Ishikawa (cell line): Measurements from ENCODE around the gene CLPX.

Source experiments
- CEBPB ChIP-seq: IDR thresholded peaks from 2 replicates; pipeline ENCODE4 v1.6.1; 2012
- CREB1 ChIP-seq: IDR thresholded peaks from 2 replicates; pipeline ENCODE4 v1.6.1; 2012; ENCODE audit warnings: low read depth
- EGR1 ChIP-seq: IDR thresholded peaks from 2 replicates; pipeline ENCODE4 v1.6.1; 2012
- EP300 ChIP-seq: IDR thresholded peaks from 2 replicates; pipeline ENCODE4 v1.6.1; 2012; ENCODE audit warnings: borderline replicate concordance
- FOXM1 ChIP-seq: IDR thresholded peaks from 2 replicates; pipeline ENCODE4 v1.6.1; 2012; ENCODE audit warnings: low read depth, borderline replicate concordance
- MAX ChIP-seq: IDR thresholded peaks from 2 replicates; pipeline ENCODE4 v1.6.1; 2012
- NFIC ChIP-seq: IDR thresholded peaks from 2 replicates; pipeline ENCODE4 v1.6.1; 2012
- RAD21 ChIP-seq: IDR thresholded peaks from 2 replicates; pipeline ENCODE4 v1.6.1; 2012; ENCODE audit warnings: low read depth
- REST ChIP-seq: IDR thresholded peaks from 2 replicates; pipeline ENCODE4 v1.6.1; 2012; ENCODE audit warnings: low read depth, mild to moderate bottlenecking
- TAF1 ChIP-seq: IDR thresholded peaks from 2 replicates; pipeline ENCODE4 v1.6.1; 2012; ENCODE audit warnings: low read depth, mild to moderate bottlenecking
- TCF12 ChIP-seq: IDR thresholded peaks from 2 replicates; pipeline ENCODE4 v1.6.1; 2012; ENCODE audit warnings: low read depth
- TEAD4 ChIP-seq: IDR thresholded peaks from 2 replicates; pipeline ENCODE4 v1.6.1; 2012
- USF1 ChIP-seq: IDR thresholded peaks from 2 replicates; pipeline ENCODE4 v1.6.1; 2012
- YY1 ChIP-seq: IDR thresholded peaks from 2 replicates; pipeline ENCODE4 v1.6.1; 2012; ENCODE audit warnings: low read depth
- ZBTB7A ChIP-seq: IDR thresholded peaks from 2 replicates; pipeline ENCODE4 v1.6.1; 2012; ENCODE audit warnings: low read depth

Gene CLPX

GRCh38 chr15:65174509-65174908 is 10.6 kb downstream of the CLPX start:
- TF ChIP-seq TEAD4 (no peak), ZBTB7A (no peak), FOXM1 (no peak), NFIC (no peak), REST (no peak), TAF1 (no peak), USF1 (no peak), EGR1 (no peak), CREB1 (no peak), YY1 (no peak), MAX (no peak)

- no peak for TF ChIP-seq TCF12
- TF ChIP-seq RAD21 = no peak
- no peak for TF ChIP-seq ZBTB7A
- no peak for TF ChIP-seq NFIC
- no peak for TF ChIP-seq CREB1
- no peak for TF ChIP-seq EP300
- no peak for TF ChIP-seq CEBPB
Measured at GRCh38 chr15:65172531-65172930, 12.6 kb downstream of the CLPX start.

- TF ChIP-seq TEAD4 = no peak
- TF ChIP-seq ZBTB7A = no peak
- no peak for TF ChIP-seq USF1
- TF ChIP-seq REST = no peak
- no peak for TF ChIP-seq CREB1
- no peak for TF ChIP-seq FOXM1
- no peak for TF ChIP-seq EGR1
- TF ChIP-seq TCF12 = no peak
- no peak for TF ChIP-seq CEBPB
- no peak for TF ChIP-seq MAX
- no peak for TF ChIP-seq NFIC
- TF ChIP-seq YY1 = no peak
Measured at GRCh38 chr15:65171428-65171827, 13.7 kb downstream of the CLPX start.

GRCh38 chr15:65165875-65166274 is 19.3 kb downstream of the CLPX start:
- TF ChIP-seq TAF1 (no peak), CEBPB (no peak), ZBTB7A (no peak), REST (no peak), EGR1 (no peak), TEAD4 (no peak), NFIC (no peak), FOXM1 (no peak), MAX (no peak)

GRCh38 chr15:65164139-65164538 is 21.0 kb downstream of the CLPX start:
- no peak for TF ChIP-seq EGR1
- TF ChIP-seq TAF1 = no peak
- TF ChIP-seq MAX = no peak
- TF ChIP-seq CREB1 = no peak
